Measurements from ENCODE around the gene BRINP2.
"Not testable (repeated sequence)": the region's sequence is repeated elsewhere in the genome, so short reads cannot be mapped to it uniquely, and the experiment has no call there.

The BRINP2 gene

DNA sequence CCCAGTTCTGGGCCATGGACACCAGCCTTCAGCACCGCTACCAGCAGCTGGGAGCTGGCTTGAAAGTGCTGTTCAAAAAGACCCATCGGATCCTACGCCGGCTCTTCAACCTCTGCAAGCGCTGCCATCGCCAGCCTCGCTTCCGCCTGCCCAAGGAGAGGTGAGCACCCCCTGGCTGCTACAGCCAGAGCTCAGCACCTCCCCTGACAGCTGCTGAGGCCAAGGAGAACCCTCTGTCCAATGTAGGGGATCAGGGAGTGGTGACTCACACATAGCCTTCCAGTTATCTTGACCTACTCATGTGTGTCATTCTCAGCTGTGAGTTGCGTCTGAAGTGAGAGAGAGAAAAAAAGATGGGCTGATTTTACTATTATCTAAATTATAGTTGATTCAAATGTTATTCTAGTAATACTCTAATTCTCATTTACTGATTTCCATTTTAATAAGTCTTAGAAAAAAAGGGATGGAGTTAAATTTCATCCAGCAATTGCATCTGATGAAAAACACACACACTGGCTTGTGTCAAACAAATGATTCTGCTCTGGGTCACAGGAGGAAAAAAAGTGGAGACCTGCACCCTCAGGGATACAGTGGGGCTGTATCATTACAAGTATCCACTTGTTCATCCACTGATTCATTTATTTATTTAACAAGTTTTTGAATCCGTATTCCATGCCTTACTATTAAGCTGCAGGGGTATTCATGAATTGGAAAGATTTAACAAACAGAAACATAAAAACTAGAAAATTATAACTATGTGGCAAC lies 108.0 kb downstream of the BRINP2 start:
- no peak for DNase-seq

DNA sequence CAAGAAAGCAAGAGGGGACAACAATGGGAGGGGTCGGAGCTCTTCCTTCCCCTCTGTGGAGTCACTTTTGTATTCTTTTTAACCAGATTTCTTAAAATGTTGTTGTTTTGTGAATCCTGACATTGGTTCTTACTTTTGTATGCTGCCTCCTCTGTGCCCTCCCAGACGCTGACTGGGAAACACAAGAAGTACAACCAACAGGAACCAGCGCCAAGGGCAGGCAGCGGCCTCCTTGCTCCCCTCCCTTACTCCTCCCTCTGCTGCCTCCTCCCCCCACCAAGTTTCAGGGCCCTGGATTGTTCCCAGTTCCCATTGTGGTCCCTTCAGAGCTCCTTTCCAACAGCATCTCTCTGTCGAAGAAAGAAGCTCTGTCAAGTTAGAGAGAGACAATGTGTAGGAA lies 111.1 kb downstream of the BRINP2 start:
- DNase-seq, result no peak

- DNase-seq, result no peak
Observed at GRCh38 chr1:177282976-177283375, 112.2 kb downstream of the BRINP2 start.

DNA sequence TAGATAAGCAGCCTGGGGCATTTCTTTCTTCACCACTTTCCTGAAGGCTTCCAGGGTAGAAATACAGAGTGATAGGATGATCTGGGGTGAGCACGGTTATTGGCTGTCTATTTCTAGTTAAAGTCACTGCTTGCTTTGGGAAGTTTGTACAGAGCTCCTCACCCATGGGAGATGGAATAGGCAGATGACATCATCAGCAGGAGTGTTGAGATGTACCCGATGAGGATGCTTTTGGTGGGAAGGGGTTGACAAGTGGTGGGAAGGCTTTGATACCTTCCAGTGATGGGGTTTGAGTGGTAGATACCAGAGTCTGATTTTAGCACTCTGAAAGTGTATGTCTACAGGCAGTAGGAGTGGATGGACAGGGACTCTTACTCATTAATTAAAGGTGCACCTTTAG lies 112.6 kb downstream of the BRINP2 start:
- DNase-seq, result no peak

GRCh38 chr1:177286396-177286795 lies 115.6 kb downstream of the BRINP2 start:
- no peak for DNase-seq

DNA sequence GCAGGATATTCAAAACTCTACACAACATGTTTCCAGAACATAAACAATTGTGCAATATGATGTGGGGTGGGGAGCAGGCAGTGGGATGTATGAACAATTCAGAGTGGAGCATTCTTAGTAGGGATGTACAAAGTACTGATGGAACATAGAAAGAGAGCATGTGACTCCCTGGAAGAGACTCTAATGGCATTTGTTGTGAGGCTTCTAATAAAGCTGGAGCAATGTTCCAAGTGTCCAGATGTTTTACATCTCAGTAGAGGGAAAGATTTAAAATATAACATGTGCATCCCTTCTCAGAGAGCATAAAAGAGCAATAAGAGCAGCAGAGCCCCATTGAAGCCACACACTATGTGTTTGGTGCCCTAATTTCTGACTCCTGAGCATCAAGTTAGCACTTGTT lies 116.5 kb downstream of the BRINP2 start:
- DNase-seq, result no peak

GRCh38 chr1:177287994-177288393 lies 117.2 kb downstream of the BRINP2 start:
- no peak for DNase-seq

DNA sequence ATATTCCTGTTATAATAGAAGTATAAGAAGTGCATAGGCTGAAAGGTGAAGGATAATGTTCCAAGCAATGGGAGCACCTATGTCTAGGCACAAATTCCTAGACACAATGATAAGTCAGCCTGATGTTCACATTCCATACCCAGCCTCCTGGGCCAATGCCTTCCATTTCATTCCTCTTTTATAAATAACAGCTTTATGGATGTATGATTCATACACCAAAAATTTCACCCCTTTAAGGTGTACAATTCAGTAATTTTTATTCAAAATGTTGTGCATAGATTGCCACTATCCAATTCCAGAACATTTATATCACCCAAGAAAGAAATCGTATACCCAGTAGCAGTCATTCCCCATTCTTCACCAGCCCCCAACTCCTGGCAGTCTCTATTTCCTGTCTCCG lies 118.8 kb downstream of the BRINP2 start:
- DNase-seq, result no peak

GRCh38 chr1:177300431-177300830 lies 129.7 kb downstream of the BRINP2 start:
- DNase-seq, result no peak

DNA sequence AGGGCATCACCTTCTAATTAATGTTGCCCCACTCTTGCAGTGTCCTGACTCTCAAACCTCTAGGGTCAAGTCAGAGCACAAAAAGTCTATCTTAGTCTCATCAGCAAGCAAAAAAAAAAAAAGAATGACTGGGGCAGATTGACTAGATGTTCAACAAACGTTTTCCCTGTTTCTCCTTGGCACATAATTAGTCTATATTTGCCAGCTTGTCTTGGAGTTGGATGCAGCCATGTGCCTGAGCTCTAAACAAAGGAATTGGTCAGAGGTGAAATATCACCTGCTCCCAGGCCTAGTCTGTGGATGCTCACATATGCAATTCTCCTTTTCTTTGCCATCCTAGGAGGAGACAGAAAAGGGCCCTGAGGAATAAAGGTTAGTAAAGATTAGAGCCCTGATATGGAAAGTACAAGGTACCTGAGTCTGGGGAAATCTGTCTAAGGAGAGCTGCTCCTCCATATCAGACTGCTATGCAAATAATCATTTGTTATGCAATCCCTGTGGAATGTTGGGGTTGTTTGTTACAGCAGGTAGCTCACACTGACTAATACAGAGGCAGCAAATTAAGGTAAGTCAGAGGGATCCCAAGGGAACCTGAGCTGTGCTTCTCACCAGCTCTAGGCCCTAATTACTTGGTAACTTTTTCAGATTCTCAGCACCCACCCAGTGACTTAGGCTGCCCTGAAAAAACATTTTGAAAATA lies 130.8 kb downstream of the BRINP2 start:
- DNase-seq, result no peak

DNA sequence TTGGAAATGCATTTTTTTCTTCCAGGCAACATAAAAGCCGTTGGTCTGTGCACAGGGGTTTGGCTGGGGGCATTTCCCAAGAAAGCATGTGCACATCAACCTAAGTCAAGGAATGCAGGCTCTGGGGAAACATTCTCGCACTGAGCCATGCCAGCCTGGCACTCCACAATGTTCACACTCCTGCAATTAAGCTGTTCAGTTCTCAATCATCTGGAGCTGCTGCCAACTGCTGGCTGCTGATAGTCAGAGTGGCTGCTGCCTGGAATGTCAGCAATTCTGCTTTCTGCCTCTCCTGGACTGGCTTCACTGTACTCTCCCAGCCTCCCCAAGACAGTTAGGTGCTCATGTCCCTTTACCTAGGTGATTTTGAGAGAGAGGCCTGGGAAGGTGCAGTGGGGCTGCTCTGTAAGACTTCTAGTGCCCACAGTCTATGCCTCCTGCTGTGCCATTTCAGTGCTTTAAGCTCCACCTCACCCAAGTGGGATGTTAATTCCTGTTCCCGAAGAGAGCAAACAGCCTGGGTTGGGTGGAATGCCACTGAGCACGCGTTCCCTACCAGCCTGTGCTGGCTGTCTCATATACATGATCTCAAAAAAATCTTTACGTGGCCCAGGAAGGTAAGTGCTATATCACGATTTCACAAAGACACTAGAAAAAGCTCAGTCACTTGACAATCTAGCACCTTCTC lies 131.7 kb downstream of the BRINP2 start:
- DNase-seq, result no peak

GRCh38 chr1:177305040-177306018 lies 134.6 kb downstream of the BRINP2 start:
- DNase-seq, result no peak

- no peak for DNase-seq
Observed at GRCh38 chr1:177306019-177306415, 135.3 kb downstream of the BRINP2 start.

DNA sequence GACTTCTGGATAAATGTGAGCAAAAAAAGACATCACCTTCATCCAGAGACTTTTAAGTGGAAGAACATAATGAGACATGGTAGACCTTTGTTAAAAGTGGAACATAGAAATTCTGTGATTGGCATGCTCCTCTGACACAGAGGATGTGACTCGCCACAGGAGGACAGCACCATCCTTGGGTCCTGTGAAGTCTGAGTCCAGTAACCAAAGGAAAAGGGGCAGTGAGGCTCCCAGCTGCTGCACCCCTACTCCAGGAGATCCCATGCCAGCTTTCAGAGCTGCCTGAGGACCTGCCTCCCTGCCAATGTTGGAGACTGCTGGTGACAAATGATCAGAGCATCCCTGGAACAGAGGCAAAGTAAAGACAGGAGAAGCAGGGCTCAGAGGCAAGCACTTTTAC lies 136.2 kb downstream of the BRINP2 start:
- DNase-seq, result no peak

DNA sequence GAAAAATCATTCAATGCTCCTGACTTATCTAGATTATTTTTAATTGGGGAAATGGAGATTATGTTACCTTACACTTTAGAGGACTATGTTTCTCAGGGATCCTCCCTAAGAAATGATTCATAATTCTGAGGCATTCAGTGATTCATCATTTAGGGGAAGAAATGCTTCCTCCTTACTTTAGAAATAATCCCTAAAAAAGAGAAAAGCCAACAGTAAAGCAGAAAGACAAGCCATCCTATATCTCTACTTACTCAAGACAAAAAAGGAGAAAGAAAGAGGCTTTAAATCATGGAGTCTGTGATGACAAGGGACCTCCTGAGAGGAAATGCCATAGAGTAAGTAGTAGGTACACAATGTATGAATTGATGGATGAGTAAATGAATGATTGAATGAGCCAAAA lies 137.0 kb downstream of the BRINP2 start:
- no peak for DNase-seq

GRCh38 chr1:177309880-177310279 lies 139.1 kb downstream of the BRINP2 start:
- no peak for DNase-seq

- no peak for DNase-seq
Observed at GRCh38 chr1:177310326-177310725, 139.6 kb downstream of the BRINP2 start.

DNA sequence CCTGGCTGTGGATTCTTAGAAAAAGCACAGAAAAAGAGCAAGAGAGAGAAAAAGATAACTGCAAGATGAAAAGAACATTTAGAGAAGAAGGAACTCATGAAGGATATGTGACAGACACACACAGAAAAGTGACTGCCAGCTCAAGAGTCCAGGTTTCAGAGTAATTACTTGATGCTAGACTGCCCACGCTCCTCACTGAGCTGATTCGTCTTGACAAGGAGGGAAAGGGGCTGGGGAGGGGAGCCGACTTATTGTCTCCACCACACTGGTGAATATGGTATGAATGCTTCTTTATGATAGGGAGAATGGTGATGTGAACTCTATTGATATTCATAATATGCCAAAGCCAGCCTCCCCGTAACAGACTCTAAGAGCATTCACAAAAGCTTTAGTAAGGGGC lies 140.4 kb downstream of the BRINP2 start:
- DNase-seq, result no peak

DNA sequence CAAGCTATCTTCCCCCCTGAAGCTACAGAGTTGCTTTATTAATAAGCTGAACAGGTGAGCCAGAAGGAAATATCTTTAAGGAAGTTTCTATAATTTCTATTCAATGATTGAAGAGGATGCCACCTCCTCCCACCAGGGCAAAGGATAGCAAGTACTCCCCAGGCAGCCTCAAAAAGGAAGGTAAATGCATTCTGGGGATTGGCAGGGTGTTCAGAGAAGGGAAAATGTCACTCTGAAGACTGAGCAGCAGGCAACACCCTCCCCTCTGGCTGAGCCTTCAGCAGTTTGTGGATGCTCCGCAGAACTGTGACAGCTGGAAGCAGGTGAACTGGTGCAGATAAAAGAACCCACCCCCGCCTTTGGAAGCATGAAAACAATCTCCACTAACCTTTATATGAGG lies 140.8 kb downstream of the BRINP2 start:
- DNase-seq, result no peak

DNA sequence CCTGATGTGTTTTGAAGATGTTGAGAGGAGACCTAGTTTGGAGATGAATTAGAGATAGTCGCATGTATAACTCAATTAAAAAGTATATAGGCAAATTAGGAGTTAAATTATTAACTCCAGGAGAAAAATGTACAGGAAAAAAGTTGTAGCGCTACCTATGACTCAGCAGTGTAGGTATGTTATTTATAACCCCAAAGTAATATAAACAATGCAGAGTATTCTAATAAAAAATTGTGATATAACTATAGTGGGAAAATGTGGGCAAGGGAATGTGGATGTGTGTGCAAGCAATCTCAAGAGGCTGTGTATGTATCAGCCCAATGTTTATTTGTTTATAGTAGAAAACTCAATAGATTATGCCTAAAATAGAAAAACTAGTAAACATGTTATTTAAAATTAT lies 144.5 kb downstream of the BRINP2 start:
- no peak for DNase-seq

DNA sequence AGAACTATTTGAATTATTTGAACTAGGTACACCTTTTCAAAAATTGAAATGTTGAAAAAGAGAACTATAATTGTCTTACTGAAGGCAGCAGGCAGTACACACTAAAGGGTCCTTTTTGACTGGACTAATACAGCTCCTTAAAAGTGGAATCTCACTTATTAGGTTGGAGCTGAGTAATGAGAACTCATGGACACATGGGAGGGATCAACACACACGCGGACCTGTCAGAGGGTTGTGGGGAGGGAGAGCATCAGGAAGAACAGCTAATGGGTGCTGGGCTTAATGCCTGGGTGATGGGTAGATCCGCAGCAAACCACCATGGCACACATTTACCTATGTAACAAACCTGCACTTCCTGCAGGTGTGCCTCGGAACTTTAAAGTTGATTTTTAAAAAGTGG lies 145.0 kb downstream of the BRINP2 start:
- no peak for DNase-seq

DNA sequence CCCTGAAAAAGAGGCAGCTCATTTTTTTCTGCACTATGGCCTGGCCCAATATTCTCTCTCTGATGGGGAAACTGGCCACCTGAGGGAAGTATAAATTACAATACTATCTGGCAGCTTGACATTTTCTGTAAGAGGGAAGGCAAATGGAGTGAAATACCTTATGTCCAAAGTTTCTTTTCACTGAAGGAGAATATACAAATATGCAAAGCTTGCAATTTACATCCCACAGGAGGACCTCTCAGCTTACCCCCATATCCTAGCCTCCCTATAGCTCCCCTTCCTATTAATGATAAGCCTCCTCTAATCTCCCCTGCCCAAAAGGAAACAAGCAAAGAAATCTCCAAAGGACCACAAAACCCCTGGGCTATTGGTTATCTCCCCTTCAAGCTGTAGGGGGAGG lies 150.7 kb downstream of the BRINP2 start:
- not testable (repeated sequence) for DNase-seq

GRCh38 chr1:177328251-177328650 lies 157.5 kb downstream of the BRINP2 start:
- DNase-seq, result no peak

All from SW 1271 (cell line).